Parathyroid adenoma (tissue), 2 donors: Measurements from ENCODE around the gene NEK4.
A peak's percentile ranks its signal among the peaks of the same experiment; 100 is the strongest.

Experiments
- H2AFZ ChIP-seq: fragments of 300-600 bp; sonication (generic); one replicate; pipeline ENCODE4 v1.7.0; 2017; ENCODE audit warnings: antibody characterized with exemption, mild to moderate bottlenecking
- H3K27ac ChIP-seq: fragments of 300-600 bp; sonication (generic); one replicate; pipeline ENCODE4 v1.7.0; 2017
- H3K27me3 ChIP-seq: fragments of 300-600 bp; sonication (generic); one replicate; pipeline ENCODE4 v1.7.0; 2017; ENCODE audit warnings: low read length; ENCODE audit not compliant: control insufficient read depth, insufficient read depth
- H3K36me3 ChIP-seq: fragments of 300-600 bp; sonication (generic); one replicate; pipeline ENCODE4 v1.7.0; 2017; ENCODE audit warnings: low read length; ENCODE audit not compliant: control insufficient read depth, insufficient read depth
- H3K4me1 ChIP-seq: fragments of 300-600 bp; sonication (generic); one replicate; pipeline ENCODE4 v1.7.0; 2017; ENCODE audit warnings: control low read depth
- H3K4me2 ChIP-seq: fragments of 300-600 bp; sonication (generic); one replicate; pipeline ENCODE4 v1.7.0; 2017; ENCODE audit warnings: low read length
- H3K4me3 ChIP-seq: fragments of 300-600 bp; sonication (generic); one replicate; pipeline ENCODE4 v1.7.0; 2017; ENCODE audit warnings: low read depth, low read length
- H3K79me2 ChIP-seq: fragments of 300-600 bp; sonication (generic); one replicate; pipeline ENCODE4 v1.7.0; 2017; ENCODE audit warnings: control low read depth
- H3K9ac ChIP-seq: fragments of 300-600 bp; sonication (generic); one replicate; pipeline ENCODE4 v1.7.0; 2017; ENCODE audit warnings: mild to moderate bottlenecking
- H3K9me3 ChIP-seq: fragments of 300-600 bp; sonication (generic); one replicate; pipeline ENCODE4 v1.7.0; 2017; ENCODE audit warnings: low read length; ENCODE audit not compliant: control insufficient read depth
- CTCF ChIP-seq: fragments of 300-600 bp; sonication (generic); IDR thresholded peaks from one replicate; pipeline ENCODE4 v1.7.0; 2017; ENCODE audit warnings: antibody characterized with exemption, mild to moderate bottlenecking
- donor health status: primary hyperparathyroidism.

NEK4 gene

DNA sequence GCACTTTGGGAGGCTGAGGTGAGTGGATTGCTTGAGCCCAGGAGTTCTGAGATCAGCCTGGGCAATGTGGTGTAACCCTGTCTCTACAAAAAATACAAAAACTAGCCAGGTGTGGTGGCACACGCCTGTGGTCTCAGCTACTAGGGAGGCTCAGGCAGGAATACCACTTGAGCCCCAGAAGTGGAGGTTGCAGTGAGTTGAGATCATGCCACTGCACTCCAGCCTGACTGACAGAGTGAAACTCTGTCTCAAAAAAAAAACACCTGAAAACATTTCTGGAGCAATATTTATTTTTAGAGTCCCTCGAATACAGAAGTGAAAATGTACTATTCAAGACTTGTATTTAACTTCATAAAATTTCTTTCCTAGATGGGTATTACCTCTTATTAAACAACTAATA is 60.2 kb downstream of the NEK4 start:
- TF ChIP-seq CTCF, result no peak
- no peaks in the 10 kb centered on the region for H3K36me3 ChIP-seq
- no peak overlapping the region for H3K4me3 ChIP-seq
- peaks cover 13% of the 10 kb centered on the region for H3K79me2 ChIP-seq
- no peak overlapping the region for H2AFZ ChIP-seq
- no peak overlapping the region for H3K9ac ChIP-seq
- no peaks in the 10 kb centered on the region for H3K27me3 ChIP-seq
- H3K4me2 ChIP-seq, result no peak overlapping the region
- H3K9me3 ChIP-seq, result no peaks in the 10 kb centered on the region
- H3K4me1 ChIP-seq, result peaks cover 7% of the 10 kb centered on the region
- no peak overlapping the region for H3K27ac ChIP-seq

- no peak overlapping the region for H3K4me3 ChIP-seq
- H3K27ac ChIP-seq, result no peak overlapping the region
- no peak overlapping the region for H3K9ac ChIP-seq
- peaks cover 13% of the 10 kb centered on the region for H3K4me1 ChIP-seq
- no peaks in the 10 kb centered on the region for H3K27me3 ChIP-seq
- H3K4me2 ChIP-seq, result no peak overlapping the region
- TF ChIP-seq CTCF, result no peak
- H2AFZ ChIP-seq, result no peak overlapping the region
- H3K36me3 ChIP-seq, result no peaks in the 10 kb centered on the region
- peaks cover 29% of the 10 kb centered on the region for H3K79me2 ChIP-seq
- H3K9me3 ChIP-seq, result no peaks in the 10 kb centered on the region
Observed at GRCh38 chr3:52707585-52707984, 63.2 kb downstream of the NEK4 start.

- Histone ChIP-seq H3K4me1 (peaks cover 13% of the 10 kb centered on the region), H3K27me3 (no peaks in the 10 kb centered on the region), H3K9ac (peak within 1 kb of the TSS; percentile 81), H3K36me3 (no peaks in the 10 kb centered on the region), H3K9me3 (no peaks in the 10 kb centered on the region), H3K4me2 (peak within 1 kb of the TSS; percentile 85), H2AFZ (peak within 1 kb of the TSS; percentile 94), H3K4me3 (peak within 1 kb of the TSS; percentile 93), H3K27ac (peak within 1 kb of the TSS; percentile 82), H3K79me2 (peaks cover 38% of the 10 kb centered on the region)
- TF ChIP-seq CTCF, result peak; percentile 11
Observed at GRCh38 chr3:52705688-52706686, 64.8 kb downstream of the NEK4 start, which contains the start of the genes GLT8D1 and SPCS1. GLT8D1 (minus strand) TSS chr3:52705791; CDS start chr3:52700460, 5,331 bp downstream. SPCS1 (plus strand) TSS chr3:52706106; CDS start chr3:52706247, 141 bp downstream.

- TF ChIP-seq CTCF, result no peak
- H3K36me3 ChIP-seq, result no peaks in the 10 kb centered on the region
Observed at GRCh38 chr3:52705438-52705687, 65.4 kb downstream of the NEK4 start.

More at GRCh38 chr3:52705438-52705687, 65.4 kb downstream of the NEK4 start:
- peaks cover 13% of the 10 kb centered on the region for H3K4me1 ChIP-seq
- peaks cover 38% of the 10 kb centered on the region for H3K79me2 ChIP-seq
- peak overlapping the region; percentile 85 for H3K4me2 ChIP-seq
- no peaks in the 10 kb centered on the region for H3K9me3 ChIP-seq
- peak overlapping the region; percentile 93 for H3K4me3 ChIP-seq
- peak overlapping the region; percentile 94 for H2AFZ ChIP-seq
- peak overlapping the region; percentile 82 for H3K27ac ChIP-seq
- H3K9ac ChIP-seq, result peak overlapping the region; percentile 2
- no peaks in the 10 kb centered on the region for H3K27me3 ChIP-seq
